Keratinocyte (primary cell): ENCODE results near the gene LRRC7. TPM values are rescaled to one million over a fixed set of nuclear protein-coding genes. Genes with fewer than 3 reads are reported as not detected.

Source experiments
- DNase-seq: peaks from one replicate; pipeline ENCODE4 v3.0.0-alpha.2; 2011; ENCODE audit warnings: low read depth, missing footprints, low spot score
- FAIRE-seq: peaks from 2 replicates; lab custom pipeline; 2011; peaks lifted over from hg19 to GRCh38; lab: Jason Lieb, UNC
- H2AFZ ChIP-seq: 2 replicates; pipeline ENCODE4 v1.6.0; 2012; ENCODE audit warnings: low read length, control low read depth, inconsistent platforms; ENCODE audit not compliant: control insufficient read depth
- H3K27ac ChIP-seq: 2 replicates; pipeline ENCODE4 v1.5.1; 2011; ENCODE audit warnings: low read length; ENCODE audit not compliant: control insufficient read depth, insufficient read depth
- H3K27me3 ChIP-seq: 3 replicates; pipeline ENCODE4 v1.6.0; 2011; ENCODE audit warnings: low read length; ENCODE audit not compliant: control insufficient read depth, insufficient read depth; ENCODE audit errors: extremely low read depth
- H3K36me3 ChIP-seq, 2 experiments: 2 replicates in 1 of 2; 3 replicates in 1 of 2; pipeline ENCODE4 v1.5.1; 2011; ENCODE audit warnings: low read length in 2 of 2, mild to moderate bottlenecking in 1 of 2; ENCODE audit not compliant: control insufficient read depth in 2 of 2, insufficient read depth in 2 of 2; ENCODE audit errors: extremely low read depth in 1 of 2
- H3K4me1 ChIP-seq: 3 replicates; pipeline ENCODE4 v1.5.1; 2011; ENCODE audit warnings: low read length; ENCODE audit not compliant: control insufficient read depth, insufficient read depth; ENCODE audit errors: extremely low read depth
- H3K4me2 ChIP-seq: 3 replicates; pipeline ENCODE4 v1.6.0; 2011; ENCODE audit warnings: low read depth, low read length; ENCODE audit not compliant: control insufficient read depth, insufficient read depth; ENCODE audit errors: extremely low read depth
- H3K4me3 ChIP-seq, 3 experiments: fragments of 200-600 bp in 1 of 3; sonication (generic) in 1 of 3; 2 replicates in 2 of 3; 3 replicates in 1 of 3; pipeline ENCODE4 v1.5.1; 2011 to 2016; ENCODE audit warnings: low read length in 3 of 3, mild to moderate bottlenecking in 3 of 3, control low read depth in 2 of 3, inconsistent platforms in 1 of 3, low read depth in 1 of 3, mixed read lengths in 1 of 3, mixed run types in 1 of 3, moderate library complexity in 1 of 3; ENCODE audit not compliant: control insufficient read depth in 2 of 3, insufficient read depth in 2 of 3; ENCODE audit errors: extremely low read depth in 1 of 3
- H3K79me2 ChIP-seq: 2 replicates; pipeline ENCODE4 v1.6.0; 2012; ENCODE audit warnings: low read length; ENCODE audit not compliant: control insufficient read depth, insufficient read depth
- H3K9ac ChIP-seq: 3 replicates; pipeline ENCODE4 v1.6.0; 2011; ENCODE audit warnings: low read length; ENCODE audit not compliant: control insufficient read depth, insufficient read depth; ENCODE audit errors: extremely low read depth
- H3K9me1 ChIP-seq: 3 replicates; pipeline ENCODE4 v1.6.0; 2011; ENCODE audit warnings: low read length; ENCODE audit not compliant: control insufficient read depth, insufficient read depth; ENCODE audit errors: extremely low read depth
- H3K9me3 ChIP-seq: 2 replicates; pipeline ENCODE4 v1.5.1; 2012; ENCODE audit warnings: low read depth, low read length; ENCODE audit not compliant: control insufficient read depth
- H4K20me1 ChIP-seq: 3 replicates; pipeline ENCODE4 v1.6.0; 2011; ENCODE audit warnings: low read length; ENCODE audit not compliant: control insufficient read depth, insufficient read depth; ENCODE audit errors: extremely low read depth
- CTCF ChIP-seq, 3 experiments: IDR thresholded peaks in 1 of 3; conservative IDR thresholded peaks in 1 of 3; optimal IDR thresholded peaks in 1 of 3; 2 replicates in 2 of 3; 3 replicates in 1 of 3; pipeline versions ENCODE3 to v1.5.1; 2011; ENCODE audit warnings: low read length in 3 of 3, mild to moderate bottlenecking in 3 of 3, moderate library complexity in 2 of 3, control low read depth in 1 of 3, inconsistent platforms in 1 of 3; ENCODE audit not compliant: insufficient read depth in 2 of 3; ENCODE audit errors: extremely low read depth in 1 of 3
- EZH2 ChIP-seq: IDR thresholded peaks from one replicate; pipeline ENCODE4 v1.6.1; 2012; ENCODE audit warnings: inconsistent platforms, mild to moderate bottlenecking, low read length, moderate library complexity
- dilution Hi-C: fragments of 300-500 bp; cut with MboI; formaldehyde crosslinking; loops from one replicate; pipeline ENCODE4 v1.7.0; 2020; ENCODE audit warnings: low sequenced_read_pairs; ENCODE audit not compliant: extremely low pct_ligation_motif_present
- polyA plus RNA-seq, 5 experiments: library from polyadenylated mRNA; depleted of rRNA in 3 of 5; stranded (reverse) in 3 of 5; stranded (forward) in 1 of 5; unstranded in 1 of 5; fragments of >200 nt; gene quantifications; 1 replicate in 1 of 5; 2 replicates in 3 of 5; 3 replicates in 1 of 5; pipeline versions ENCODE4 v1.2.1 to v1.2.3, GENCODE V29; 2011 to 2012; ENCODE audit warnings: missing spikeins in 2 of 5, low read depth in 1 of 5, low replicate concordance in 1 of 5

The LRRC7 gene
- polyA plus RNA-seq, 1 donor (not counting 4 experiments of a cell fraction or from before 2014, with no cell fraction given), result 0.28 TPM

GRCh38 chr1:69791311-69791710 is 223.6 kb downstream of the LRRC7 start:
- dilution Hi-C loops, result no loop called here
- Histone ChIP-seq H2AFZ (no peak overlapping the region), H3K9ac (no peak overlapping the region), H3K79me2 (no peaks in the 10 kb centered on the region), H3K36me3 (no peaks in the 10 kb centered on the region), H3K27me3 (no peaks in the 10 kb centered on the region), H3K4me3 (no peak overlapping the region), H3K4me1 (no peaks in the 10 kb centered on the region), H4K20me1 (no peaks in the 10 kb centered on the region), H3K4me2 (no peak overlapping the region), H3K9me3 (no peaks in the 10 kb centered on the region), H3K9me1 (no peaks in the 10 kb centered on the region), H3K27ac (no peak overlapping the region)
- DNase-seq (no peak), FAIRE-seq (no peak)
- TF ChIP-seq CTCF (optimal IDR thresholded peaks at IDR 0.05 in 1 of 3, IDR thresholded peaks at IDR 0.05 in 1 of 3, conservative IDR thresholded peaks at IDR 0.05 in 1 of 3; ENCODE audit: extremely low read depth in 1 of 3, insufficient read depth in 2 of 3, low read length in 3 of 3) (no peak), EZH2 (no peak)

- no peaks in the 10 kb centered on the region for H3K27me3 ChIP-seq
- H4K20me1 ChIP-seq, result no peaks in the 10 kb centered on the region
- DNase-seq (no peak), FAIRE-seq (no peak)
- TF ChIP-seq CTCF (optimal IDR thresholded peaks at IDR 0.05 in 1 of 3, IDR thresholded peaks at IDR 0.05 in 1 of 3, conservative IDR thresholded peaks at IDR 0.05 in 1 of 3; ENCODE audit: extremely low read depth in 1 of 3, insufficient read depth in 2 of 3, low read length in 3 of 3), result no peak
- TF ChIP-seq EZH2, result no peak
- no peak overlapping the region for H3K27ac ChIP-seq
- H3K4me3 ChIP-seq, result no peak overlapping the region
- H3K9ac ChIP-seq, result no peak overlapping the region
- no peaks in the 10 kb centered on the region for H3K4me1 ChIP-seq
- H3K79me2 ChIP-seq, result no peaks in the 10 kb centered on the region
- no peak overlapping the region for H2AFZ ChIP-seq
- no peaks in the 10 kb centered on the region for H3K9me1 ChIP-seq
- H3K4me2 ChIP-seq, result no peak overlapping the region
- dilution Hi-C loops, result no loop called here
- no peaks in the 10 kb centered on the region for H3K9me3 ChIP-seq
- H3K36me3 ChIP-seq, result no peaks in the 10 kb centered on the region
Measured at GRCh38 chr1:69794831-69795230, 227.1 kb downstream of the LRRC7 start.
